WTC11 (cell line): ENCODE measurements around the gene MANSC1.

ENCODE experiments used
- CREB1 ChIP-seq: sonication (generic); formaldehyde crosslinking; IDR thresholded peaks from 2 replicates; pipeline ENCODE4 v1.8.0; 2023; ENCODE audit warnings: mild to moderate bottlenecking, missing genetic modification reagents
- TF ChIP-seq, protein P1 (sequence below): sonication (generic); formaldehyde crosslinking; IDR thresholded peaks from 2 replicates; pipeline ENCODE4 v1.8.1; 2022; ENCODE audit warnings: low read depth, mild to moderate bottlenecking, moderate library complexity, missing genetic modification reagents, borderline replicate concordance

GRCh38 chr12:12278899-12279298 is 71.1 kb downstream of the MANSC1 start:
- TF ChIP-seq, protein P1, sequence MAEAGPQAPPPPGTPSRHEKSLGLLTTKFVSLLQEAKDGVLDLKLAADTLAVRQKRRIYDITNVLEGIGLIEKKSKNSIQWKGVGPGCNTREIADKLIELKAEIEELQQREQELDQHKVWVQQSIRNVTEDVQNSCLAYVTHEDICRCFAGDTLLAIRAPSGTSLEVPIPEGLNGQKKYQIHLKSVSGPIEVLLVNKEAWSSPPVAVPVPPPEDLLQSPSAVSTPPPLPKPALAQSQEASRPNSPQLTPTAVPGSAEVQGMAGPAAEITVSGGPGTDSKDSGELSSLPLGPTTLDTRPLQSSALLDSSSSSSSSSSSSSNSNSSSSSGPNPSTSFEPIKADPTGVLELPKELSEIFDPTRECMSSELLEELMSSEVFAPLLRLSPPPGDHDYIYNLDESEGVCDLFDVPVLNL = no peak
- TF ChIP-seq CREB1 (CRISPR knock-in tag) = no peak
